Neural crest cell (in vitro differentiated cells): ENCODE measurements around the gene EGFR. TPM values are rescaled to one million over a fixed set of nuclear protein-coding genes. Genes with fewer than 3 reads are reported as not detected.

Source experiments
- DNase-seq: peaks from one replicate; pipeline ENCODE4 v3.0.0; 2021; ENCODE audit warnings: low read depth, mixed read lengths, low spot score
- H3K27ac Mint-ChIP-seq: one replicate; pipeline ENCODE4 v1.8.0; 2021; ENCODE audit warnings: mild to moderate bottlenecking, mixed read lengths; ENCODE audit not compliant: unreplicated experiment
- H3K27me3 Mint-ChIP-seq: 2 replicates; pipeline ENCODE4 v1.8.0; 2021; ENCODE audit warnings: low read depth, mild to moderate bottlenecking, mixed read lengths
- H3K36me3 Mint-ChIP-seq: 2 replicates; pipeline ENCODE4 v1.8.0; 2021; ENCODE audit warnings: low read depth, mild to moderate bottlenecking, mixed read lengths
- H3K4me1 Mint-ChIP-seq: 2 replicates; pipeline ENCODE4 v1.8.0; 2021; ENCODE audit warnings: mixed read lengths
- H3K4me3 Mint-ChIP-seq: one replicate; pipeline ENCODE4 v1.8.0; 2021; ENCODE audit warnings: mild to moderate bottlenecking, mixed read lengths
- H3K9me3 Mint-ChIP-seq: 2 replicates; pipeline ENCODE4 v1.8.0; 2021; ENCODE audit warnings: mixed read lengths
- total RNA-seq: library from RNA; stranded (reverse); gene quantifications from 2 replicates; pipeline ENCODE4 v1.2.1, GENCODE V29; 2021
- TF ChIP-seq, protein P1 (sequence below): fragments of 200-600 bp; sonication (generic); conservative IDR thresholded peaks from 2 replicates; pipeline ENCODE4 v1.5.0; 2021; ENCODE audit warnings: antibody characterized with exemption, mild to moderate bottlenecking

Gene EGFR
- total RNA-seq, 1 donor from 2014 or later, result 2.3 TPM

- Mint-ChIP-seq H3K4me1 (peaks cover 4% of the 10 kb centered on the region), H3K9me3 (no peaks in the 10 kb centered on the region), H3K27ac (no peak overlapping the region), H3K27me3 (no peaks in the 10 kb centered on the region), H3K4me3 (no peak overlapping the region), H3K36me3 (no peaks in the 10 kb centered on the region)
- TF ChIP-seq, protein P1, sequence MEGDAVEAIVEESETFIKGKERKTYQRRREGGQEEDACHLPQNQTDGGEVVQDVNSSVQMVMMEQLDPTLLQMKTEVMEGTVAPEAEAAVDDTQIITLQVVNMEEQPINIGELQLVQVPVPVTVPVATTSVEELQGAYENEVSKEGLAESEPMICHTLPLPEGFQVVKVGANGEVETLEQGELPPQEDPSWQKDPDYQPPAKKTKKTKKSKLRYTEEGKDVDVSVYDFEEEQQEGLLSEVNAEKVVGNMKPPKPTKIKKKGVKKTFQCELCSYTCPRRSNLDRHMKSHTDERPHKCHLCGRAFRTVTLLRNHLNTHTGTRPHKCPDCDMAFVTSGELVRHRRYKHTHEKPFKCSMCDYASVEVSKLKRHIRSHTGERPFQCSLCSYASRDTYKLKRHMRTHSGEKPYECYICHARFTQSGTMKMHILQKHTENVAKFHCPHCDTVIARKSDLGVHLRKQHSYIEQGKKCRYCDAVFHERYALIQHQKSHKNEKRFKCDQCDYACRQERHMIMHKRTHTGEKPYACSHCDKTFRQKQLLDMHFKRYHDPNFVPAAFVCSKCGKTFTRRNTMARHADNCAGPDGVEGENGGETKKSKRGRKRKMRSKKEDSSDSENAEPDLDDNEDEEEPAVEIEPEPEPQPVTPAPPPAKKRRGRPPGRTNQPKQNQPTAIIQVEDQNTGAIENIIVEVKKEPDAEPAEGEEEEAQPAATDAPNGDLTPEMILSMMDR, result no peak
- no peak for DNase-seq
These were observed 191.9 kb downstream of the EGFR start for GRCh38 chr7:55210716-55211115.

DNA sequence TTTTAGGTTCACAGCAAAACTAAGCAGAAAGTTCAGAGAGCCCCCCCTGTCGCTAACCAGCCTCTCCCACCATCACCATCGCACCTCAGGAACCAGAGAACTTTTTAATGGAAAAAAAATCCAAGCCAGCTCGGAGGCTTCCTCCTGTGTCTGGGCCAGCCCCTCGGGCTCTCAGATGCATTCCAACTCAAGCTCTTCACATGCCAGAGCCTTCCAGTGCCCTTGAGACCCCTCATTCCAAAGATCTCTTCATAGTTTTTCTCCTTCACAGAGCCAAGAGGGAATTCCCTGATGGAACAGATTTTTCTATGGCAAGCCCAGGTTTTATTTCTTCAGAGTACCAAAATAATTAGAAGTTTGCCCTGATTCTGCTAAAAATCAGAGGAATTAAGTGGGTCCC lies 192.9 kb downstream of the EGFR start:
- Mint-ChIP-seq H3K4me3 (no peak overlapping the region), H3K9me3 (no peaks in the 10 kb centered on the region), H3K27me3 (no peaks in the 10 kb centered on the region), H3K27ac (no peak overlapping the region), H3K4me1 (peaks cover 4% of the 10 kb centered on the region), H3K36me3 (no peaks in the 10 kb centered on the region)
- TF ChIP-seq, protein P1, result no peak
- no peak for DNase-seq

DNA sequence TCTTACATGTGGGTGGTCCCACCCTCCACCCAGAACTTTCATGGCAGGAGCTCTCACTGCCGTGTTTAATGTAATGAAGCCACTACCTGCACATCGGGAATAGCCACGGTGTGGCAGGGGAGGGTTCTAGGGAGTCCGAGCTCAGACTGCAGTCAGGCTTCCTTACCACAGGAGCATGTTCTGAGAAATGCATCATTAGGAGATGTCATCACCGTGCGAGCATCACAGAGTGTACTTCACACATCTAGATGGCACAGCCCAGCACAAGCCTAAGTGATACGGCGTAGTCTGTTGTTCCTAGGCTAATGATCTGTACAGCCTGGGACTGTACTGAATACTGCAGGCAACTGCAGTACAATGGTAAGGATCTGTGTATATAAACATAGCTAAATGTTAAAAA lies 193.4 kb downstream of the EGFR start:
- no peak overlapping the region for H3K4me3 Mint-ChIP-seq
- no peaks in the 10 kb centered on the region for H3K9me3 Mint-ChIP-seq
- peaks cover 4% of the 10 kb centered on the region for H3K4me1 Mint-ChIP-seq
- DNase-seq, result no peak
- H3K27ac Mint-ChIP-seq, result no peak overlapping the region
- TF ChIP-seq, protein P1, result no peak
- no peaks in the 10 kb centered on the region for H3K36me3 Mint-ChIP-seq
- no peaks in the 10 kb centered on the region for H3K27me3 Mint-ChIP-seq

DNA sequence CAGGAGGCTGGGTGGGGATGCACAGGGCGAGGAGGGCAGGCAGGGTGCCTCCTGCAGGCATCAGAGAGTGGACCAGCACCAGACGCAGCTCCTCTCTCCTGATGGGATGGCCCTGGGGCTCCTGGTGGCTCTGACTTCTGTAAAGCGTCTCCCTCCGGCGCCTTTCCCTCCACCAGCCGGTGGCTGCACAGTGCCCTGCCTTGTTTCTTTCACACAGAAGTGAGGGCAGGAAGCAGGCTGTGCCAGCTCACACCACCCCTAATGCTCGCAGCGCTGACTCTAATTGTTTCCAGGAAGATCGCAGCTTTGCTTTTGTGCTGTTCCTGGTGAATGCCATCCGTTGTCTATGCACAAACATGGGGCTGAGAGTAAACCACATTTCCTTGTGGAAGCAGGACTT lies 194.0 kb downstream of the EGFR start:
- TF ChIP-seq, protein P1, result no peak
- Mint-ChIP-seq H3K27ac (no peak overlapping the region), H3K27me3 (no peaks in the 10 kb centered on the region), H3K4me1 (peaks cover 4% of the 10 kb centered on the region), H3K36me3 (no peaks in the 10 kb centered on the region), H3K4me3 (no peak overlapping the region), H3K9me3 (no peaks in the 10 kb centered on the region)
- DNase-seq, result no peak

DNA sequence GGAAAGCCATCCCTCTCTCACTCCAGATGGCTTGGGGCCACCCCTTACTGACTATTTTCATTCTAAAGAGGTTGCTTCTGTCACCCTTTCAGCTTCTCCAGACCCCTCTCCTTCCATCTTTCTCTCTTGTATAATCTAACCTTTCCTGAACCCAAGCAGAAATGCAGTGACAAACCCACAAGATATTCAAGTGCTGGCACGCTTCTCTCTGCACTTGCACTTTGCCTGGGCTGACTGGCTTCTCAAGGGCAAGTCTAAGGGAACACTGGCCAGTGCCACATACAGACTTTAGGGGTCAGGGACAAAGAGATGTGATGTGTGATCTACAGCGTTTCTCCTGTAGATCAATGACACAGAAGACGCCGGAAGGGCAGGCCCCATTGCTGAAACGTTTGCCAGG lies 195.9 kb downstream of the EGFR start:
- Mint-ChIP-seq H3K4me3 (no peak overlapping the region), H3K4me1 (peaks cover 4% of the 10 kb centered on the region), H3K27me3 (no peaks in the 10 kb centered on the region), H3K36me3 (no peaks in the 10 kb centered on the region), H3K9me3 (no peaks in the 10 kb centered on the region), H3K27ac (no peak overlapping the region)
- TF ChIP-seq, protein P1, result no peak
- DNase-seq, result no peak

- TF ChIP-seq, protein P1, result no peak
- Mint-ChIP-seq H3K36me3 (no peaks in the 10 kb centered on the region), H3K27ac (no peak overlapping the region), H3K4me1 (peaks cover 6% of the 10 kb centered on the region), H3K4me3 (no peak overlapping the region), H3K27me3 (no peaks in the 10 kb centered on the region), H3K9me3 (no peaks in the 10 kb centered on the region)
- no peak for DNase-seq
These were observed 204.2 kb downstream of the EGFR start for GRCh38 chr7:55223023-55223422.
